ENCODE measurements around the gene ADAMTS14.

Gene ADAMTS14

DNA sequence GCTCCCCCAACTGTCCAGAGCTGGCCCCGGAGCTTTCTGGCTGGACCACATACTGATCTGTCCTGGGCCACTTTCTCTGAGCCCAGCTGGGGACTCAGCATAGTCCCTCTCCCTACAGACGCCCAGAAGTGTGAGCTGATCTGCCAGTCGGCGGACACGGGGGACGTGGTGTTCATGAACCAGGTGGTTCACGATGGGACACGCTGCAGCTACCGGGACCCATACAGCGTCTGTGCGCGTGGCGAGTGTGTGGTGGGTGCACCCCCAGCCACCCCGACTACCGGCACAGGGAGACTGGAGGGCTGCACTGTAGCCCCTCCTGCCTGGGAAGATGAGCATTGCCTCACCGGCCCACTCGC lies 71.1 kb downstream of the ADAMTS14 start:
- DNase-seq (ENCODE audit: low spot score in 2 of 2) = no peak
- Histone ChIP-seq H3K36me3 (replicated peaks) (no peaks in the 10 kb centered on the region), H3K4me1 (no peaks in the 10 kb centered on the region), H3K9me3 (no peaks in the 10 kb centered on the region), H3K27me3 (ENCODE audit: low read depth) (no peaks in the 10 kb centered on the region), H3K4me3 (no peak overlapping the region)
- in situ Hi-C loops (cut with MboI; ENCODE audit: low sequenced_read_pairs) = no loop called here

GRCh38 chr10:70743879-70744278 lies 71.6 kb downstream of the ADAMTS14 start:
- in situ Hi-C loops (cut with MboI; ENCODE audit: low sequenced_read_pairs) = no loop called here
- no peaks in the 10 kb centered on the region for H3K36me3 ChIP-seq (replicated peaks)
- no peaks in the 10 kb centered on the region for H3K27me3 ChIP-seq (ENCODE audit: low read depth)
- no peak overlapping the region for H3K4me3 ChIP-seq
- no peaks in the 10 kb centered on the region for H3K4me1 ChIP-seq
- no peak for DNase-seq (ENCODE audit: low spot score in 2 of 2)
- no peaks in the 10 kb centered on the region for H3K9me3 ChIP-seq

GRCh38 chr10:70744617-70745143 lies 72.4 kb downstream of the ADAMTS14 start:
- Histone ChIP-seq H3K4me3 (no peak overlapping the region), H3K27me3 (ENCODE audit: low read depth) (no peaks in the 10 kb centered on the region), H3K9me3 (no peaks in the 10 kb centered on the region), H3K4me1 (no peaks in the 10 kb centered on the region), H3K36me3 (replicated peaks) (no peaks in the 10 kb centered on the region)
- DNase-seq (ENCODE audit: low spot score in 2 of 2) = no peak
- in situ Hi-C loops (cut with MboI; ENCODE audit: low sequenced_read_pairs) = no loop called here

DNA sequence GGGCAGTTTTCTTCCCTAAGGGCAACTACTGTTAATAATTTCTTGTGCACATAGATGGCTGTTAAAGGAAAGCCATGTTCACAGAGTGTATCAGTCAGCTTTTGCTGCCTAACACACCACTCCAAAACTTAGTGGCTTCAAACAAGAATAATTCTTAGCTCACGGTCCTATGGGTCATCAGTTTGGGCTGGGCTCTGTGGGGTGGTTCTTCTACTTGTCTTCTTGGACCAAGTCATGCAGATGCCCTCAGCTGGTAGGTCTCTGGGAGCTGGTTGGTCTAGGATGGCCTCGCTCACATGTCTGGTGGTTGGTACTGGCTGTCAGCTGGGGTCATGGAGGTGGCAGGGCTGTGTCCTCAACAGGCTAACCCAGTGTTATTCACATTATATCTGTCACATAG lies 73.2 kb downstream of the ADAMTS14 start:
- Histone ChIP-seq H3K9me3 (no peaks in the 10 kb centered on the region), H3K27me3 (ENCODE audit: low read depth) (no peaks in the 10 kb centered on the region), H3K36me3 (replicated peaks) (no peaks in the 10 kb centered on the region), H3K4me3 (no peak overlapping the region), H3K4me1 (no peaks in the 10 kb centered on the region)
- DNase-seq (ENCODE audit: low spot score in 2 of 2) = no peak
- in situ Hi-C loops (cut with MboI; ENCODE audit: low sequenced_read_pairs) = no loop called here

GRCh38 chr10:70747192-70747965 lies 75.1 kb downstream of the ADAMTS14 start:
- Histone ChIP-seq H3K36me3 (replicated peaks) (no peaks in the 10 kb centered on the region), H3K9me3 (no peaks in the 10 kb centered on the region), H3K27me3 (ENCODE audit: low read depth) (no peaks in the 10 kb centered on the region), H3K4me1 (no peaks in the 10 kb centered on the region), H3K4me3 (no peak overlapping the region)
- in situ Hi-C loops (cut with MboI; ENCODE audit: low sequenced_read_pairs) = no loop called here
- no peak for DNase-seq (ENCODE audit: low spot score in 2 of 2)

DNA sequence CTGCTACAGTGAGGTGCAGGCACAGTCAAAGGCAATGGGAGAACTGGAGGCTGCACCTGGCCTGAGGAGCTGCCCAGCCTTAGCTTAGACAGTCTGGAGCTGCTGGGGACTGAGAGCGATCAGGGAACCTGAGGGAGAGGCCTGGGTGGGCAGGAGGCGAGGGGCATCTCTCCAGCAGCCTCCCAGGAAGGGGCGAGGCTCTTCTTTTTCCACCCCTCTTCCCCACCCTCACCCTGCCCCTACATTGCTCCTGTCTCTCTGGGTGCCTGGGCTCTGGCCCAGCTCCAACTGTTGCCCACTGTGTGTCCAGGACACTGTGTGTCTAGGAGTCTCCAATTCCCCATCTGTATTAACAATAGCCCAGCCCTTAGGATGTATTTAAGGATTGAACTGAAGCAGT lies 76.0 kb downstream of the ADAMTS14 start:
- H3K4me3 ChIP-seq = no peak overlapping the region
- DNase-seq (ENCODE audit: low spot score in 2 of 2) = no peak
- in situ Hi-C loops (cut with MboI; ENCODE audit: low sequenced_read_pairs) = no loop called here
- no peaks in the 10 kb centered on the region for H3K4me1 ChIP-seq
- no peaks in the 10 kb centered on the region for H3K27me3 ChIP-seq (ENCODE audit: low read depth)
- H3K36me3 ChIP-seq (replicated peaks) = no peaks in the 10 kb centered on the region
- no peaks in the 10 kb centered on the region for H3K9me3 ChIP-seq

- in situ Hi-C loops (cut with MboI; ENCODE audit: low sequenced_read_pairs) = no loop called here
- Histone ChIP-seq H3K36me3 (replicated peaks) (no peaks in the 10 kb centered on the region), H3K9me3 (no peaks in the 10 kb centered on the region), H3K27me3 (ENCODE audit: low read depth) (no peaks in the 10 kb centered on the region), H3K4me1 (no peaks in the 10 kb centered on the region), H3K4me3 (no peak overlapping the region)
- DNase-seq (ENCODE audit: low spot score in 2 of 2) = no peak
These were observed 76.7 kb downstream of the ADAMTS14 start for GRCh38 chr10:70748801-70749573.

GRCh38 chr10:70749756-70750155 lies 77.5 kb downstream of the ADAMTS14 start:
- no peaks in the 10 kb centered on the region for H3K27me3 ChIP-seq (ENCODE audit: low read depth)
- in situ Hi-C loops (cut with MboI; ENCODE audit: low sequenced_read_pairs) = no loop called here
- H3K4me3 ChIP-seq = no peak overlapping the region

GRCh38 chr10:70750156-70750703 lies 77.9 kb downstream of the ADAMTS14 start:
- no peak for DNase-seq (ENCODE audit: low spot score in 2 of 2)
- in situ Hi-C loops (cut with MboI; ENCODE audit: low sequenced_read_pairs) = no loop called here
- Histone ChIP-seq H3K4me3 (no peak overlapping the region), H3K27me3 (ENCODE audit: low read depth) (no peaks in the 10 kb centered on the region), H3K4me1 (no peaks in the 10 kb centered on the region), H3K9me3 (no peaks in the 10 kb centered on the region), H3K36me3 (replicated peaks) (no peaks in the 10 kb centered on the region)

More at GRCh38 chr10:70749756-70750155, 77.5 kb downstream of the ADAMTS14 start:
- no peaks in the 10 kb centered on the region for H3K4me1 ChIP-seq
- H3K36me3 ChIP-seq (replicated peaks) = no peaks in the 10 kb centered on the region
- H3K9me3 ChIP-seq = no peaks in the 10 kb centered on the region
- DNase-seq (ENCODE audit: low spot score in 2 of 2) = no peak

GRCh38 chr10:70751356-70751755 lies 79.0 kb downstream of the ADAMTS14 start:
- in situ Hi-C loops (cut with MboI; ENCODE audit: low sequenced_read_pairs) = no loop called here
- H3K27me3 ChIP-seq (ENCODE audit: low read depth) = no peaks in the 10 kb centered on the region
- no peak overlapping the region for H3K4me3 ChIP-seq
- DNase-seq (ENCODE audit: low spot score in 2 of 2) = no peak
- H3K36me3 ChIP-seq (replicated peaks) = no peaks in the 10 kb centered on the region
- H3K4me1 ChIP-seq = no peaks in the 10 kb centered on the region
- H3K9me3 ChIP-seq = no peaks in the 10 kb centered on the region

GRCh38 chr10:70751991-70752390 lies 79.7 kb downstream of the ADAMTS14 start:
- Histone ChIP-seq H3K36me3 (replicated peaks) (no peaks in the 10 kb centered on the region), H3K9me3 (no peaks in the 10 kb centered on the region), H3K27me3 (ENCODE audit: low read depth) (no peaks in the 10 kb centered on the region), H3K4me3 (no peak overlapping the region), H3K4me1 (no peaks in the 10 kb centered on the region)
- in situ Hi-C loops (cut with MboI; ENCODE audit: low sequenced_read_pairs) = no loop called here
- no peak for DNase-seq (ENCODE audit: low spot score in 2 of 2)

DNA sequence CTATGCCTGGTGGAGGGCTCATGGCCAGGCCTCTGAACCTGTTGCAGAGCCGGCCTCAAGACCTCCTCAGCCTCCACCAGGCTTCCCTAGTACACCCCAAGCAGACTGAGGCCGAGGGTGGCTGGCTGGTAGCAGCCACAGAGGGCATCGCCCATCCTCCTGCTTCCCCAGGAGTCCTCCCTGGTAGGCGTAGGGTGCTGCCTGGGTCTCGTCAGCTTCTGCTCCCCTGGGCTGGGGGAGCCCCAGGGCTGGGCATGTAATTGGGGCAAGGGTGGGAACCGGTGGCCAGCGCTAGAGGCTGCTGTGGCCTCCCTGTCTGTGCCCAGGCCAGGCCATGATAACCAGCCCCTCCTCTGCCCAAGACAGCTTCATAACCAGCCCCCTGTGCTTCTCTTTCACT lies 80.3 kb downstream of the ADAMTS14 start:
- DNase-seq (ENCODE audit: low spot score in 2 of 2) = no peak
- Histone ChIP-seq H3K9me3 (no peaks in the 10 kb centered on the region), H3K4me1 (no peaks in the 10 kb centered on the region), H3K27me3 (ENCODE audit: low read depth) (no peaks in the 10 kb centered on the region), H3K4me3 (no peak overlapping the region), H3K36me3 (replicated peaks) (no peaks in the 10 kb centered on the region)
- in situ Hi-C loops (cut with MboI; ENCODE audit: low sequenced_read_pairs) = no loop called here

DNA sequence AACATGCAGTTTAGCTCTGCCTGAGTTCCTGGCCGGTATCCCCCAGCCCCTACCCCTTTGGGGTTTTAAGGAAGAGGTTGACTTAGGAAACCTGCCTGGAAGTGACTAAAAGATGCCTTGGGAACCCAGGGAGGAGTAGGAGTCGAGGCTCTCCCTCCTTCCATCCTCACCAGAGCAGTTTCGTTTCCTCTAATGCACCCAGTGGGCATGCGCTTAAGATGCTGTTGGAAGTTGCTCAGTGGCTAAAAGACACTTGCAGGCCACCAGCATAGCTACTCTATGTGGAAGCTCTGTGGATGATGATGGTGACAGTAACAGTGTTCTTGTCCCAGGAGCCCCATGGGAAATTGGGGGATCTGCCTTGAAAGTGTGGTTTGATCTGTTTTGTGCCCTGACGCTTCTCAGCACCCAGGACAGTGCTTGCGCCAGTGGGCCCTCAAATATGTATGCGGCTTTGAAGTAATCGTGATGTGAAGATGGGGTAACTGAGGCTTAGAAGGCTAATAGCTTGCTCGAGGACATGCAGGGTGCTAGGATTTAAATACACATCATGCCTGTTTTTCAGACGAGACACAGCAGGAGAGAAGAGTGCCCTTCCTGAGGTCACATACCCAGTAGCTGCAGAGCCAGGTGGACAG lies 80.8 kb downstream of the ADAMTS14 start:
- Histone ChIP-seq H3K27me3 (ENCODE audit: low read depth) (no peaks in the 10 kb centered on the region), H3K4me3 (no peak overlapping the region), H3K36me3 (replicated peaks) (no peaks in the 10 kb centered on the region), H3K9me3 (no peaks in the 10 kb centered on the region), H3K4me1 (no peaks in the 10 kb centered on the region)
- in situ Hi-C loops (cut with MboI; ENCODE audit: low sequenced_read_pairs) = no loop called here
- DNase-seq (ENCODE audit: low spot score in 2 of 2) = no peak
